GM19468 (cell line): ENCODE results near the gene APCDD1.
"Not testable (repeated sequence)": the region's sequence is repeated elsewhere in the genome, so short reads cannot be mapped to it uniquely, and the experiment has no call there.

Source experiments
- ATAC-seq: cut with Tn5 transposase; IDR thresholded peaks from one replicate; pipeline ENCODE4 v1.9.1; 2021; ENCODE audit warnings: mild to moderate bottlenecking, moderate library complexity, moderate number of reproducible peaks; ENCODE audit not compliant: unreplicated experiment; ENCODE audit errors: extremely low read depth

Gene APCDD1

DNA sequence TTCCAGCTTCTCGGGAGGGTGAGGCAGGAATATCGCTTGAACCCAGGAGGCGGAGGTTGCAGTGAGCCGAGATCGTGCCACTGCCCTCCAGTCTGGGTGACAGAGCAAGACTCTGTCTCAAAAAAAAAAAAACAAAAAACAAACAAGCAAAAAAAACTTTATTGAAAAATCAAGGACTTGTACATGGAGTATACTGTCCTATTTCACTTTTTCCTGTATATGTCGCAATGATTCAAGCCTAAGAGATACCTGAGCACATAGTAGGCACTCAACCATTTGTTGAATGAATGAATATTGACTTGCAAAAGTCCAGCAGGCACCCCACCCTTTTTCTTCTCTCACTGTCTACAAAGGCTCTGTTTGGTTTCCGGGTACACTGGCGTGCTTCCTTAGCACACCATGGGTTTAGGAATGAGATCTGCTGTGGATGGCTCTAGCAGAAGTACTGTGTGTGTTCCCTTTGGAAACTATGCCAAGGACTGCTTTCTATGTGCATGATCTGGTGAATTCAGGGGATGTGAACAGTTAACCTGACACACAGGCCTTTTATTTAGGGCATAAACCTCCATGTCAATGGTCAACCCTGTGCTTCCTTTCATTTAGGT is 6.1 kb downstream of the APCDD1 start:
- ATAC-seq = no peak

DNA sequence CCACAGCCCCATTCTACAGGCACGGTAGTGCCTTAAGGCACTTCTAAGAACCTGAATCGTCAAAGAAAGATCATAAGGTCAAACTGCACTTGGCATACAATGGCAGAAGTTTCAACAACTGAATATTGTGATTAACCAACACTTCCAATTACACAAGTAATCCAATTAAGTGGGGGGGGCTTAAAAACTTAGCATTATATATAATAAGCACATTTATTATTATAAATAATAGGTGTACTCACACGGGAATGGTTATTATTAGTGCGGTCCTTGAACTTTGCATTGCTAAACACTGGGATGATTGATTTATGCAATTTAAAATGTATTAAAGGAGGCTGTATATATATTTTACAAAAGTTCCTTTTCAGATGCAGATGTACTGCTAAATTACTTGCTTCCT is 7.6 kb downstream of the APCDD1 start:
- no peak for ATAC-seq

DNA sequence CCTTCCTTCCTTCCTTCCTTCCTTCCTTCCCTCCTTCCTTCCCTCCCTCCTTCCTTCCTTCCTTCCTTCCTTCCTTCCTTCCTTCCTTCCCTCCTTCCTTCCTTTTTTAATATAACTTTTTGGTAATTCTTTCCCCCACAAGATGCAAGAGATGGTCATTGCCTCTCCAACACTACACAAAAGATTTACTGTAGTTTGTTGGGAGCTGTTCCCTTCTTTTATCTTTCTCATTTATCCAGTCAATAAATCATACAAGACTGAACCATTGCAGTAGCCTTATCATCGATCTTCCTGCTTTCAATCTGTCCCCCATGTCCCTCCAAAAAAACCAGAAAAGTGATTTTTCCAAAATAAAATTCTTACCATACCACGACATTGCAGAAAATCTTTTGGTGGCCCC is 8.2 kb downstream of the APCDD1 start:
- ATAC-seq = no peak

DNA sequence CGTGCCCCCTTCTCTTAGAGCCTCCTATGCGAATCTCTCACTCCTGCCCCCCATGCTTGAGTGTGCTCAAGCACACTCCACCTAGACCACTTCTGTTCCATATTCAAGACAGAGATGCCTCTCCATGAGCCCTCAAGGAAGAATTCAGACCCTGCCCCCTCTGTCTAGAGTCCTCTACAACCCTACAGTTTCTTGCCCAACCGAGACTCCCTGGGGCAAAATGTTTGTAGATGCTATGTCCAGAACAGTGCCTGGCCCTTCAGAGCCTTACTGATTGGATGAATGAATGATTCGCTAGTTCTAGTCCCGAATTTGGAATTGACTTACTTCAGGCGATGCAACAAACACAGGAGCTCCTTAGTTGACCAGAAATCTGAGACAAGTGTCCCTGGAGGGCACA is 8.7 kb downstream of the APCDD1 start:
- no peak for ATAC-seq

DNA sequence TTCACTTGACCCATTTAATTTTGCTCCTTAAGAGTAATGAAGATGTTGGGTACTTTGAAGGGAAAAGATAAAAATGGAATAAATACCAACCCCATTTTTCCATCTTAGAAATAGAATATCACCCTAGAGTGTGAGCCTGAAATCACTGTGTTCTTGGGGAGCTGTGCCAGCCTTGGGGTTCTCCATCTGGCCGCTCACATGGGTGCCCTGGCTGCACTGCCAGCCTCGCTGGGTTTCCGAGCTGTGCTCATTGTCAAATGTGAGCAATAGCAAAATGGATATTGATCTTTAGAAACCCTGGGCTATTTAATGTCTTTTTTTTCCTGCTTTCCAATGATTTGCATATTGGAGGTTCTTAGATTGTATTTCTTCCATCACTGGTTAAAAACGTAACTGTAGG is 9.3 kb downstream of the APCDD1 start:
- no peak for ATAC-seq

DNA sequence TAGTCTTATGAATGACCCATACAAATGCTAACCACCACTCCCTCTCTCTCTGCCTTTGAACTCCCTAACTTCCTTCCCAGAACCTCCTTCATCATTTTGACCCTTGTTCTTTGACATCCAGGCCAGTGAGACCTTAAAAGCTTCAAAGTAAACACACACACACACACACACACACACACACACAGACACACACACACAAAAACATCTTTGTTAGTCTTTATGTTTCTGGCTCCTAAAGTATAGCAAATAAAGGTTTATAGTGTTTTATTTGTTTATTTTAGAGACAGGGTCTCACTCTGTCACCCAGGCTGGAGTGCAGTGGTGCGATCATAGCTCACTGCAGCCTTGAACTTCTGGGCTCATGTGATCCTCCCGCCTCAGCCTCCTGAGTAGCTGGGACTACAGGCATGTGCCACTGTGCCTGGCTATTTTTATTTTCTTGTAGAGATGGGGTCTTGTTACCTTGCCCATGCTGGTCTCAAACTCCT is 9.8 kb downstream of the APCDD1 start:
- ATAC-seq = not testable (repeated sequence)

DNA sequence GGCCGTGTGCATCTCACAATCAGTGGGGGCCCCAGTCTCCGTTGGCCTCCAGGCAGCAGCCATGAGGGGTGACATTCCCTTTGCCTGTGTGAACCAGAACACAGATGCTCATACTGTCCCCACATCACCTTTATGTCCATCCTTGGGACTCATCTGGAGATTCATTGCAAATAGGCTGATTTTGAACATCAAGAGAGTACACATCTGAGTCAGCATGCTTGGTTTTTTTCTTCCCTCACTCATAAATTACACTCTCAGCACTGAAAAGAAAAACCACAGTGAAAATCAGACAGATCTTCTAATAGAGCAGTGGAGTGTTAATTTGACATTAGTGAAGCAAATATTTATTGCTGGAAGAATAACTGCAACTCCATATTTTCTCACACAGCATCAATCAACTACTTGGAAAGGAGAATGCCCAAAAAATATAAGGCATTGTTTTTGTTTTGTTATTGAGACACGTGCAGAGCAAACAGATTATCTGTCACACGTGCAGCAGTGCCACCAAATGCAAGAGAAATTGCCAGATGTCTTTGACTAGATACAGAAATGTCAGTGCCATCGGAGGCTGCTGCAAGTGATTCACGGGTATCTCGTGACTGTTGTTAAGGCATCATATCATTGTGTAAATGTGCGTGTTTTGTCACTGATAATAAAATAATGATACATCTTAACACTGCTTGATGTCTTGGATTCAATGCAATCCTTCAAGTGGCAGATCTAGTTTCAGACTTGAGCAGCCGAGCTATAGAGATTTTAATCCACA is 10.9 kb downstream of the APCDD1 start:
- ATAC-seq = no peak

DNA sequence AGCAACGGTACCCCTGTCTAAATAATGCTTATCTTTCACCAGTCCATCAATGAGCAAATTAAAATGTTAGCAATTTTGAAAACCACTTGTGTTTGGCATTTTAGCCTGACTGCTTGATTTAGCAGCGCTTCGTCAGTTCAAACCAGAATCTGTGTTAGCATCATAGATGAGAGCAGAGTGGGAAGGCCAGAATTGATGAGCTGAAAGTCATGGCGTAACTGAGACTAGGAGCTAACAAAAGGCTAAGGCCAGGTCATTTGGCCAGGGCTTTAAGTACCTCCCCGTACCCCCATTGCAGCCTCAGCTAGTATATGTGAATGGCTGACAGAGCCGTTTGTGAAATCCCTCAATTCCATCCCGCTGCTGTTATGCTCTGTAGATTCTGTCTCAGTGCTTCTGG is 16.0 kb downstream of the APCDD1 start:
- ATAC-seq = no peak

DNA sequence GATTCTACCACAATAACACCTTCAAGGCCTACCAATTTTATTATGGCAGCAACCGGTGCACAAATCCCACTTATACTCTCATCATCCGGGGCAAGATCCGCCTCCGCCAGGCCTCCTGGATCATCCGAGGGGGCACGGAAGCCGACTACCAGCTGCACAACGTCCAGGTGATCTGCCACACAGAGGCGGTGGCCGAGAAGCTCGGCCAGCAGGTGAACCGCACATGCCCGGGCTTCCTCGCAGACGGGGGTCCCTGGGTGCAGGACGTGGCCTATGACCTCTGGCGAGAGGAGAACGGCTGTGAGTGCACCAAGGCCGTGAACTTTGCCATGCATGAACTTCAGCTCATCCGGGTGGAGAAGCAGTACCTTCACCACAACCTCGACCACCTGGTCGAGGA is 17.1 kb downstream of the APCDD1 start:
- ATAC-seq = no peak

DNA sequence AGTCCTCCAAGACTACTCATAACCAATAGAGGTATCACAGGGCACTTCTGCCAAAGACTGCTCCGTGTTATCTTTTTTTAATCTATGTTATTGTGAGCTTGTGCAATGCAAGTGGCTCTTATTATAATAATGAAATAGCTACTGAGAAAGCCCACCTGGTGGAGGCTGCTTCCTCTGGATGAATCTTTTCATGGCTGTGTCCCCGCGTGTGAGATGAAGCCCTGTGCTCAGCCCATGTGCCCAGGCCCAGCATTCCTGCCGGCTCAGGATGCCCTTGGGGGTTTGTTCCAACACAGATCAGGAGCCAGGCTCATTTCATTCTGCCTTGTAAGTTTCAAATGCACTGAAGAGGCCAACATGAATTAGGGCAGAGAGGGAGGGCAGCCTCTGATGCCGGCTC is 18.7 kb downstream of the APCDD1 start:
- no peak for ATAC-seq

DNA sequence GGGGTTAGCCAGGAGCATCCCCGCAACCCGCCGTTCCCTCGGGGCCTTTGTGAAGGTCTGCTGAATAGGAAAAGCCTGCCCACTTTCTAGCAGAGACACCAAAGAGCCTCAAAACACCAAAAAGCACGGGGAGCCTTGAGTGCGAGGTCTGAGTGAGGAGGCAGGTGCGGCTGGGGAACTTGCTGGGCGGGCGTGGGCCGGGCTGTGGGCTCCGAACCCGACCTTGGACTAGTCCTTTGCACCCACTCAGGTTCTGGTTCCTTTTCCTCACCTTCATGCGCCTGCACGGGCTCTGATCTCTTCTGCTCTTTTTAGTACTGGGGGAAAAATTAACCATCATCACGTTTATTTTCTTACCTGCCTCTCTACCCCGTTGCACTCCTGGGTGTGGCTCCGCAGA is 19.9 kb downstream of the APCDD1 start:
- no peak for ATAC-seq

DNA sequence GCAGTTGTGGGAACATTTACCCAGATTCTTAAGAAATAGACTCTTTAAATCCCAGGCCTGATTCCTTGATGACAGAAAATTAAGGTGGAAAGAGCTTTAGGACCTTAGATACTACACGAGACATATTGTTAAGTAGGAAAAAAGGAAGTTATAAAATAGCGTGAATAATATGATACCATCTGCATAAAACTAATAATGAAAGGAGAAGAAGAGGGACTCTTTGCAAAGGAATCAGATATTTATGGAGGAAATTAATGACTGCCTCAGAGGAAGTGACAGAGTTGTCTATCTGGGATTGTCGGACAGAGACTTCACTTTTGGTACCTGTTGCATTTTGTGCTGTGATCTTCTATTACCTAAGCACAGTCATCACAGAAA is 20.8 kb downstream of the APCDD1 start:
- no peak for ATAC-seq

DNA sequence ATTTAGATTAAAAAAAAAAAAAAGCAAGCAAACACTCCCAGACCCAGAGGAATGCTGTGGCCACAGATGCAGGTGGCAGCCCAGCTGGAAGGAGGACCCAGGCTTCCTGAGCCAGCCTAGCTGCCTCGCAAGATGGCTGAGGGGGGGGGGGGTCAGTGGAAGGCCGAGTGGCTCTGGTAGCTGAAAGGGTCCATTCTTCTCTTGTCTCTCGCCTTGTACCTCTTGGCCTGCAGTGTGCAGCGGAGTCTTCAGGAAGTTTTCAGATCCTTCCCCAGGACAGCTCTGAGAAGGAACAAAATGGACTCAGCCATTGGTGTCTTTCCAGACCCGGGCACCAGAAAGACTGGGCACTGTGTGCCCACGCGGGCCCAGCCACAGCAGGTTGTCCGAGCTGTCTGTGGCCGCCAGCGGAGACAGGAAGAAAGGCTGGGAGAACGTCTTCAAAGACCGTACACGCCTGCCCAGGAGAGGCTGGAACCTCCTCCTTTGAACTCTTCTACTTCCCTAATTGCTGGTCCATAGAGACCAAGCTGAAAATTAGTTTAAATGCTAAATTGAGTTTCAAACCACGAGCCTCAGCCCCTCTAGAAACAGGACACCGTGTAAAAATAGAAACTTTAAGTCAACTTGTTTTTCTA is 21.3 kb downstream of the APCDD1 start:
- ATAC-seq = no peak

DNA sequence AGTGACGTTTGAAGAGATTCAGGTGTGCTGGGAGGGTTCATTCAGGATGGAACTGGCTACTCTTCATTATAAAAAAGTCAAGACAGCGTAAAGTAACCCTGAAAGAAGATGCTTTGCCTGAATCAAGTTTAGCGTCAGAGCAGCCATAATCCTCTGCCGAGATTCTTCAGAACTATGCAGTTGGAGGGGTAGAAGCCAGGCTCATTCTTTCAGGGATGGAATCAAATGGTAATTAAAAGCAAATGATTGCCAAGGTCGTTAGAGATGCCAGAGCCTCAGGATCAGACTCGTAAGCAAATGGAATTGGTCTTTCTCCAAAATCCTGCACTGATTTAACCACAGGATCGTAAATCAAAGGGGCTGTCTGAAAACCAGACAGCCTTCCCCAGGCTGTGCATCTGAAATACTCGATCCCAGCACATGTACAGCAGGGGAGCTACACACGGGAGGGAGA is 21.9 kb downstream of the APCDD1 start:
- no peak for ATAC-seq

DNA sequence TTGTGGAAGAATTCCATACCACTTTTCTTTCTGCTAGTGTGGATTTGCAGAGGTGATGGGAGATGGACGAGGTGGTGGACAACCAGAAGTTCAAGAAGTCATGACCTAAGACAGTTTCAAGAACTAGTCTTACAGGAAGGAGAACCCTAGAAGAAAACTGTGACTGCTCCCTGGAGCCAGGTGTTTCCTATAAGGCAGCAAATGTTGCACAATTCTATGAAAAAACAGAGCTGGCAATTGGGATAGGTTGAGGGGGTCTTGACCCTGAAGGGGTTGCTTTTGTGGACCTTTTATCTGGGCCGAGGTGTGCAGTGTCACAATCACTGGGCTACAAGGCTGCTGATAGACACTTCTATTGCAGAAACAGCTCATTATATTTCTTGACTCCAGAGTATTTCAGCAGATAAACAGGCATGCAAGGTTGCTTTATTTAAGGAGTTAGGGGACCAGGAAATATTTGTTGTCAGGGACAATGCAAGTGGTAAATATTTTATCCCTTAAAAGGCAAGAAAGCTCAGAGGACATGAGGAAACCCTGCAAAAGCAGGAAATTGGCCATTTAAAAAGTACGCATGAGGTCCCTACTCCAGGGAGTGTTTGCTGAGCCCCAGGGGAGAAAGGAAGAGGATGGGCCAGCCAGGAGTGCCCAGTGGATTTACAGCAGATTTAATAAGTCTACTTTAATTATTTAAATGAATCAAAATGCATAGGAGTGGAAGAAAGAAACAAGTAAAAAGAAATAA is 22.9 kb downstream of the APCDD1 start:
- ATAC-seq = no peak

DNA sequence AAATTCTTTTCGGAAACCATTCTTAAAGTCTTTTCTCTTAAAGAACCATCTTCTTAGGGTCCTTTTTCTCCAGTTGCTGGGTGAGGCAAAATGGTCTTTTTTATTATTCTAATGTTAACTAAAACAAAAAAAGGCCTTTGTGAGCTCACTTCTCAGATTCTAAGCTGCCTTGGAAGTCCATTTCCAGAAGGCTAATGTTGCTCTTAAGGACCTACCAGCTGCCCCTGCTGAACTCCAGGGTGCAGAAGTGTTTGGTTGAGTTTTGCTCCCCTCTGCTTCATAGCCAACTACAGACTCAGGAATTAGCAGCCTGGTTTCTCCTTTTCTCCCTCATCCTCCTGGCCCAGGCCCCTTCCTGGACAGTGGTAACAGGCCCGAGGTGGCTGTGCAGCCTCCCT is 23.4 kb downstream of the APCDD1 start:
- no peak for ATAC-seq

DNA sequence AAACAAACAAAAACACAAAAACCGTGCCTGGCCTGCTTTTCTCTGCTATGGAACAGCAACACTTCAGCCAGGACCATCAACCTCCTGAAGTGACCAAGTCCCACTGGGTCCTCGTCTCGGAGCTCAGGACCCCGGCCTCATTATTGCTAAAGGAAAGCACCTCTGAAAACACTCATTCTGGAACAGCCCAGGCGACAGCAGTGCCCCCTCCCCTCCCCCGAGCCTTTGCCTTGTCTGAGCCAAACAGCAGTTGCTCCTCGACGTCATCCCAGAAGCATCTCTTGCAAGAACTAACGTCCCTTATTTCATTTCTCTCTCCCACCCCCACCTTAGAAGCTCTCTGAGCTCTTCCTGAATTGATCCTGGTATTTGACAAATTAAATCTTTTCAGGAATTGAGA is 27.4 kb downstream of the APCDD1 start:
- no peak for ATAC-seq

DNA sequence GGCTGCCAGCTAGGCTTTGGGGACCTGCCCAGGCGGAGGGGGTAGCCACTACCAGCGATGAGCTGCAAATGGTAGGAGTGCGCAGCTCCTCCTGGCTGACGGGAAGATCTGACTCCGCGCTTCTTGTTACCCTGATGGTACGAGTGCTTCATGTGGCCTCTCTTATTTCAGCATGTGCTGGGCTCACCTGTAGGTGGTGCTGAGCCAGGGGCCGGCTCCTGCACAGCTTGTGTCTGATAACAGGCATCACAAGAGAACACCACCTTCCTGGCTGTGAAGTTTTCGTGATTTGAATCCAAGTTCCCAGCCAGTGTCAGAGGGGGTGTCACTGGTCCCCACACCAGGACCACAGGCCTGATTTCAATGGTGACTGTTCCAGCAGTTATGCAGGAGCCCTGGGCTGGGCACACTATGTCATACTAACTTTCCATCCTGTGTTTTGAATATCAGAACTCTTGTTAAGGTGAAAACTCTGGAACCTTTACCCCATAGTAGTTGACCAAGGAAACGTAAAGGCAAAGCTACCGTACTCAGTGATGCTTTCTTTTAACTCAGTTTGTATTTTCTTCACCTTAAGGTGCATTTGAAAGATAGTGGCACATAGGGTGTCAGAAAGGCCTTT is 28.0 kb downstream of the APCDD1 start:
- no peak for ATAC-seq

DNA sequence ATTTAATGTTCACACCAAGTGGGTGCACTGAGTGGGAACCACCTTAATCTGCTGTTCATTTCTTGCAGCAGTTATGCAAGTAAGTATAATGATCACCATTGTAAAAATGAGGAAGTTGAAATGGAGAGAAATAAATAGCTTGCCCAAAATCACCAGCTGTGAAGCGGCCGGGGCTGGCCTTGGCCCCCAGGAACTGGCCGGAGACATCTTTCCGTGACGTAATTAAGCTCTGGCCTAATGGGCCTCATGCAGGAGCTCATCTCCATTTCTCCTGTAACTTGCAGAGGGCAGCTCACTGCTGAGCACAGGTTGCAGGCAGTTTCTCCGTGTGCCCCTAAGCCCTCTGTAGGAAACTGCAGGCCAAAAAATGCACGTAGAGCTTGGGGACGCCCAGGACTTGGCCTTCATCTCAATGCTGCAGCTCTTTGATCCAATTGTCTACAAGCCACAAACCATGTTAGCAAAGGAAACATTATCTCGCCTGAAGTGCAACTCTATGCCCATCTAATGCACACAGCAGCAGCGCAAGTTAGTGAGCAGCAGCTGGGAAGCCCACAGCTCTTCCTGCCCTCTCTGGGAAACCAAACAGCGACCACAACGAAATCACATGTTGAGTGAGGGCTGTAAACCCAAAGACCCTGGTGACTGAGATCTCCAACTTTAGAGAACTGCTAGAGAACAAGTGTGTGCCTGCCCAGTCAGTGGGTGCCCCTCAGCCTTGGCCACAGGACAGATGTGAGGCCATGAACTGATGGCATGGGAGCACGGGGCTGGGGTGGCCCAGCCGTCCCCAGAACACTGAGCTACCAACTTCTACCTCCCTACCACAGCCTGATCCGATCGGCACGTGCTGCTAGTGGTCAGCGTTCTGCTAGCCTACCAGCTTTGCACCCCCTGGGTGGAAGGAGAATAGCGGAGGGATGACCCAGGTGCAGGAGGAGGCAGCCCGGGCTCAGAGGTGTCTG is 28.8 kb downstream of the APCDD1 start:
- ATAC-seq = peak; percentile 48
